Measurements from ENCODE around the gene CFAP46.

The CFAP46 gene

GRCh38 chr10:132984801-132985545 lies 42.6 kb upstream of the CFAP46 start:
- ChIA-PET CTCF (no interaction called here), POLR2A (no interaction called here)
- no peak for DNase-seq (ENCODE audit: extremely low spot score)
- no peak for TF ChIP-seq HDGF (IDR thresholded peaks at IDR 0.05; ENCODE audit: borderline replicate concordance)
- TF ChIP-seq LEF1 (IDR thresholded peaks at IDR 0.05; ENCODE audit: borderline replicate concordance): no peak
- no peak for TF ChIP-seq TARDBP (IDR thresholded peaks at IDR 0.05)
- TF ChIP-seq FOXM1 (IDR thresholded peaks at IDR 0.05; ENCODE audit: borderline replicate concordance): no peak
- TF ChIP-seq L3MBTL2 (conservative IDR thresholded peaks at IDR 0.05): no peak
- TF ChIP-seq, protein P1, sequence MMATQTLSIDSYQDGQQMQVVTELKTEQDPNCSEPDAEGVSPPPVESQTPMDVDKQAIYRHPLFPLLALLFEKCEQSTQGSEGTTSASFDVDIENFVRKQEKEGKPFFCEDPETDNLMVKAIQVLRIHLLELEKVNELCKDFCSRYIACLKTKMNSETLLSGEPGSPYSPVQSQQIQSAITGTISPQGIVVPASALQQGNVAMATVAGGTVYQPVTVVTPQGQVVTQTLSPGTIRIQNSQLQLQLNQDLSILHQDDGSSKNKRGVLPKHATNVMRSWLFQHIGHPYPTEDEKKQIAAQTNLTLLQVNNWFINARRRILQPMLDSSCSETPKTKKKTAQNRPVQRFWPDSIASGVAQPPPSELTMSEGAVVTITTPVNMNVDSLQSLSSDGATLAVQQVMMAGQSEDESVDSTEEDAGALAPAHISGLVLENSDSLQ (IDR thresholded peaks at IDR 0.05): no peak
- TF ChIP-seq ARNT (IDR thresholded peaks at IDR 0.05): no peak
- no peak for TF ChIP-seq ELF4 (IDR thresholded peaks at IDR 0.05)
- no peak for TF ChIP-seq FOXK2 (IDR thresholded peaks at IDR 0.05)
- TF ChIP-seq FOXA1 (IDR thresholded peaks at IDR 0.05): no peak
- TF ChIP-seq NFRKB (IDR thresholded peaks at IDR 0.05): no peak
- TF ChIP-seq SP1 (IDR thresholded peaks at IDR 0.05): no peak
- TF ChIP-seq SUZ12 (IDR thresholded peaks at IDR 0.05): no peak
- TF ChIP-seq CTBP1 (IDR thresholded peaks at IDR 0.05; ENCODE audit: borderline replicate concordance): no peak

DNA sequence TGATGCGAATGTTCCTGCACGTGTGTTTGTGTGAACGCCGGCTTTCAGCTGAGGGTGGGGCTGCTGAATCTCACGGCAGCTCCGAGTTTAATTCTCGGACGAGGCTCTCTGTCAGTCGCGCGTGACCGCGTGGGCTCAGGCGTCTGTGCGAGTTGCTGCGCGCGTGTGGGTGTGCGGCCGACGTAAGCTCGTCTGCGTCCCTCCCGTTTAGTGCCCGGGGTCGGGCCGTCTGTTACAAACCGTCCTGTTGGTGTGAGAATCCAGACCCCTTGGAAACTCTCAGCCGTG lies 41.6 kb upstream of the CFAP46 start:
- POLR2A ChIA-PET: no interaction called here
- CTCF ChIA-PET: no interaction called here
- no peak for DNase-seq (ENCODE audit: extremely low spot score)
- TF ChIP-seq, protein P1 (IDR thresholded peaks at IDR 0.05): no peak
- TF ChIP-seq ZNF384 (IDR thresholded peaks at IDR 0.05) (no peak), SP1 (IDR thresholded peaks at IDR 0.05) (no peak)

GRCh38 chr10:132983252-132984007 lies 41.1 kb upstream of the CFAP46 start:
- CTCF ChIA-PET: no interaction called here
- POLR2A ChIA-PET: no interaction called here
- no peak for DNase-seq (ENCODE audit: extremely low spot score)
- no peak for TF ChIP-seq FOXM1 (IDR thresholded peaks at IDR 0.05; ENCODE audit: borderline replicate concordance)
- TF ChIP-seq TARDBP (IDR thresholded peaks at IDR 0.05): no peak

DNA sequence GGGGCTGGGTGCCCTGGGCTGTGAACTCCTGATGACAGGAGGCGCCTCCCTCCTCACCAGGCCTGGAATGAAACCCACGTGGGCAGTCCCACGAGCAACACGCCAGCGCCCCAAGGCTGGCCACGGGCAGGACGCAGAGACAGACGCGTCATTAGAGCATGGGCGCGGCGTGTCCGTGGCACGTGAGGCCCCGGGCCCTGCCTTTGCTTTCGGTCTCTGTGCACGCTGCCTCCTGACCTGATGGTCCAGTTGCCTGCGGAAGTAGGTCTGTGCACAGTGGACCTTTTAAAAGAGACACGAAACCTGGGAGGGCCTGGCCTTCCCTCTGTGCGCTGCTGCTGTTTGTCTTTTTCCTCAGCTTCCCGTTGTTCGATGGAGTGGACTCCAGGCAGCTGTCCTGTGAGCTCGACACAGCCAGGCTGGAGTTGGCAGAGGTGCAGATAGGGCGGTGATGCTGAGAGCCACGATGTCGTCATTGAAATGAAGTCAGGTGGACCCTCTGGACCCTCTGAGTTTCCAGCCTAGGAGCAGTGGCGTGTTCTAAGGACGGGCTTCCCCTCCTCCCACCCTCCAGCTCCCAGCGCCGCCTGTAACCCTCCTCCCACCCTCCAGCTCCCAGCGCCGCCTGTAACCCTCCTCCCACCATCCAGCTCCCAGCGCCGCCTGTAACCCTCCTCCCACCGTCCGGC lies 40.1 kb upstream of the CFAP46 start:
- DNase-seq (ENCODE audit: extremely low spot score): no peak
- TF ChIP-seq BHLHE40 (IDR thresholded peaks at IDR 0.05; ENCODE audit: borderline replicate concordance) (no peak), SUZ12 (IDR thresholded peaks at IDR 0.05) (no peak), NFRKB (IDR thresholded peaks at IDR 0.05) (no peak), ARNT (IDR thresholded peaks at IDR 0.05) (no peak), L3MBTL2 (conservative IDR thresholded peaks at IDR 0.05) (no peak), ELF4 (IDR thresholded peaks at IDR 0.05) (no peak), FOXA1 (IDR thresholded peaks at IDR 0.05) (no peak), FOXM1 (IDR thresholded peaks at IDR 0.05; ENCODE audit: borderline replicate concordance) (no peak), ZNF384 (IDR thresholded peaks at IDR 0.05) (no peak), CTBP1 (IDR thresholded peaks at IDR 0.05; ENCODE audit: borderline replicate concordance) (no peak), TARDBP (IDR thresholded peaks at IDR 0.05) (no peak), HDGF (IDR thresholded peaks at IDR 0.05; ENCODE audit: borderline replicate concordance) (no peak), FOXK2 (IDR thresholded peaks at IDR 0.05) (no peak), SP1 (IDR thresholded peaks at IDR 0.05) (no peak), LEF1 (IDR thresholded peaks at IDR 0.05; ENCODE audit: borderline replicate concordance) (no peak)
- TF ChIP-seq, protein P1 (IDR thresholded peaks at IDR 0.05): no peak
- ChIA-PET POLR2A (no interaction called here), CTCF (no interaction called here)

DNA sequence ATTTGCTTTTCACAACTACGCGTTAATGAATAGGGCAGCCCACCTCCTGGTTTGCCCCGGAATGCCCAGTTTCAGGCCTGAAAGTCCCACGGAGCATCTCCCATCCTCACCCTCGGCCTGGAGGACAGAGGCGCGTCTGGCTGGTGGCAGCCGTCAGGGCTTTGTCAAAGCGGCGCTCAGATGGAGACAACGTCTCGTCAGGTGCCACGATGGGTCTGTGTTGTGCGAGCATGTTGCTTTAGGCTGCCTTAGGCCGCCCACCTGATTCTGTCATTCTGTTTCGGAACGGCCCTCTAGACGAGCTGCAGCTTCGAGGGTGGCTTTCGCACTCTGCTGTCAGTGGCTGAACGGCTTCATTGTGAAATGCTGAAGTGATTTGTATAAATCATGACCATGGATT lies 39.4 kb upstream of the CFAP46 start:
- TF ChIP-seq CTBP1 (IDR thresholded peaks at IDR 0.05; ENCODE audit: borderline replicate concordance): no peak
- TF ChIP-seq FOXK2 (IDR thresholded peaks at IDR 0.05): no peak
- no peak for TF ChIP-seq ARNT (IDR thresholded peaks at IDR 0.05)
- TF ChIP-seq L3MBTL2 (conservative IDR thresholded peaks at IDR 0.05): no peak
- TF ChIP-seq LEF1 (IDR thresholded peaks at IDR 0.05; ENCODE audit: borderline replicate concordance): no peak
- CTCF ChIA-PET: no interaction called here
- DNase-seq (ENCODE audit: extremely low spot score): no peak
- POLR2A ChIA-PET: no interaction called here

DNA sequence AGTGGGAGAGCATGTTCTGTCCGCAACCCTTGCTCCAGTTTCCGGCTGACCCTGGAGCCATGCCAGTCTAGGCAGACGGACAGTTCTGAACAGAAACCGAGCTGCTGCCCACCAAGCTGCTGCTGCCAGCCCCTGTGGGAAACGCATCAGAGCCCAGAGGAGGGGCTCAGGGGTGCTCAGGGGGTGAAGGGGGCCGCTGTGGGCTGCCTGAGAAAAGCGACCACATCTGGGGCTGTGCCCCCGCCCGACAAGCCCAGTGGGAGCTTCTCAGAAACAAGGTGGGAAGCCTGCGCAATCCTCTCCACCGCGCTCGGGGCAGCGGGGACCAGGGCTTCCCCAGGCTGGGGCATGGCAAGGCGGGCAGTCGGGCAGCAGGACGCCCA lies 38.8 kb upstream of the CFAP46 start:
- TF ChIP-seq, protein P1 (IDR thresholded peaks at IDR 0.05): no peak
- no peak for TF ChIP-seq FOXM1 (IDR thresholded peaks at IDR 0.05; ENCODE audit: borderline replicate concordance)
- TF ChIP-seq FOXA1 (IDR thresholded peaks at IDR 0.05): no peak
- TF ChIP-seq NFRKB (IDR thresholded peaks at IDR 0.05): no peak
- TF ChIP-seq HDGF (IDR thresholded peaks at IDR 0.05; ENCODE audit: borderline replicate concordance): no peak
- TF ChIP-seq SUZ12 (IDR thresholded peaks at IDR 0.05): no peak
- TF ChIP-seq TARDBP (IDR thresholded peaks at IDR 0.05): no peak
- TF ChIP-seq LEF1 (IDR thresholded peaks at IDR 0.05; ENCODE audit: borderline replicate concordance): no peak
- TF ChIP-seq ZNF384 (IDR thresholded peaks at IDR 0.05): no peak
- no peak for TF ChIP-seq FOXK2 (IDR thresholded peaks at IDR 0.05)
- TF ChIP-seq CTBP1 (IDR thresholded peaks at IDR 0.05; ENCODE audit: borderline replicate concordance): no peak
- TF ChIP-seq SP1 (IDR thresholded peaks at IDR 0.05): no peak
- no peak for TF ChIP-seq ELF4 (IDR thresholded peaks at IDR 0.05)
- no peak for TF ChIP-seq ARNT (IDR thresholded peaks at IDR 0.05)
- no peak for TF ChIP-seq BHLHE40 (IDR thresholded peaks at IDR 0.05; ENCODE audit: borderline replicate concordance)
- TF ChIP-seq L3MBTL2 (conservative IDR thresholded peaks at IDR 0.05): no peak
- no peak for DNase-seq (ENCODE audit: extremely low spot score)
- ChIA-PET CTCF (no interaction called here), POLR2A (no interaction called here)
